WTC11 (cell line): ENCODE data around the gene CLEC20A. TPM values are rescaled to one million over a fixed set of nuclear protein-coding genes. Genes with fewer than 3 reads are reported as not detected.

Source experiments
- ATAC-seq: fragments of 200-7000 bp; cut with Tn5 transposase; 2 replicates; pipeline ENCODE4 v1.10.0; 2021; ENCODE audit warnings: mild to moderate bottlenecking, moderate library complexity
- CTCF ChIA-PET: fragments of 300-600 bp; sonication (Branson Sonifier 250); formaldehyde crosslinking; loops from one replicate; lab custom pipeline; 2021; ENCODE audit warnings: antibody characterized with exemption; lab: Charles Lee
- POLR2A ChIA-PET: fragments of 350-600 bp; sonication (Branson Sonifier 250); formaldehyde crosslinking; loops from one replicate; lab custom pipeline; 2021; ENCODE audit warnings: antibody characterized with exemption; lab: Charles Lee
- DNase-seq: peaks from one replicate; pipeline ENCODE4 v3.0.0; 2021; ENCODE audit warnings: low spot score
- H3K27ac Mint-ChIP-seq: 2 replicates; pipeline ENCODE4 v1.8.0; 2021; ENCODE audit warnings: mixed read lengths
- H3K27me3 Mint-ChIP-seq: 2 replicates; pipeline ENCODE4 v1.8.0; 2021; ENCODE audit warnings: low read depth, mild to moderate bottlenecking, moderate library complexity, mixed read lengths
- H3K36me3 Mint-ChIP-seq: 2 replicates; pipeline ENCODE4 v1.8.0; 2021; ENCODE audit warnings: mixed read lengths
- H3K4me1 Mint-ChIP-seq: 2 replicates; pipeline ENCODE4 v1.8.0; 2022; ENCODE audit warnings: mixed read lengths
- H3K4me3 Mint-ChIP-seq: 2 replicates; pipeline ENCODE4 v1.8.0; 2021; ENCODE audit warnings: mild to moderate bottlenecking, moderate library complexity, mixed read lengths
- H3K9me3 Mint-ChIP-seq: 2 replicates; pipeline ENCODE4 v1.8.0; 2021; ENCODE audit warnings: mixed read lengths
- AR ChIP-seq: fragments of 250-450 bp; sonication (Bioruptor Pico); IDR thresholded peaks from 2 replicates; pipeline ENCODE4 v1.9.0; 2021; ENCODE audit warnings: mild to moderate bottlenecking
- ATF6 ChIP-seq: sonication (generic); formaldehyde crosslinking; IDR thresholded peaks from 2 replicates; pipeline ENCODE4 v1.8.1; 2023; ENCODE audit warnings: mild to moderate bottlenecking, missing genetic modification reagents
- E2F1 ChIP-seq: sonication (generic); formaldehyde crosslinking; IDR thresholded peaks from 2 replicates; pipeline ENCODE4 v1.8.0; 2022; ENCODE audit warnings: mild to moderate bottlenecking, missing genetic modification reagents
- E2F5 ChIP-seq: sonication (generic); formaldehyde crosslinking; IDR thresholded peaks from 2 replicates; pipeline ENCODE4 v1.8.1; 2022; ENCODE audit warnings: mild to moderate bottlenecking, moderate library complexity, missing genetic modification reagents
- ERG ChIP-seq: fragments of 250-450 bp; sonication (Bioruptor Pico); IDR thresholded peaks from 2 replicates; pipeline ENCODE4 v1.8.0; 2021; ENCODE audit warnings: mild to moderate bottlenecking
- GRHL2 ChIP-seq: fragments of 250-450 bp; sonication (Bioruptor Pico); IDR thresholded peaks from 2 replicates; pipeline ENCODE4 v1.8.0; 2022; ENCODE audit warnings: mild to moderate bottlenecking, moderate library complexity; ENCODE audit not compliant: insufficient replicate concordance, severe bottlenecking
- IRF1 ChIP-seq: sonication (generic); formaldehyde crosslinking; IDR thresholded peaks from 2 replicates; pipeline ENCODE4 v1.8.0; 2023; ENCODE audit warnings: missing genetic modification reagents
- OVOL2 ChIP-seq: fragments of 250-450 bp; sonication (Bioruptor Pico); IDR thresholded peaks from 2 replicates; pipeline ENCODE4 v1.9.0; 2021; ENCODE audit warnings: mild to moderate bottlenecking, borderline replicate concordance
- SMAD3 ChIP-seq: sonication (generic); formaldehyde crosslinking; IDR thresholded peaks from 2 replicates; pipeline ENCODE4 v1.8.0; 2022; ENCODE audit warnings: missing genetic modification reagents, mild to moderate bottlenecking, borderline replicate concordance
- TP53 ChIP-seq: sonication (generic); formaldehyde crosslinking; IDR thresholded peaks from 2 replicates; pipeline ENCODE4 v1.8.1; 2023; ENCODE audit warnings: mild to moderate bottlenecking, missing genetic modification reagents
- ZNF219 ChIP-seq: sonication (generic); formaldehyde crosslinking; IDR thresholded peaks from 2 replicates; pipeline ENCODE4 v1.8.0; 2023; ENCODE audit warnings: missing genetic modification reagents, mild to moderate bottlenecking, borderline replicate concordance
- ZNF263 ChIP-seq: sonication (generic); formaldehyde crosslinking; IDR thresholded peaks from 2 replicates; pipeline ENCODE4 v1.8.1; 2022; ENCODE audit warnings: low read depth, mild to moderate bottlenecking, moderate library complexity, missing genetic modification reagents
- ZNF671 ChIP-seq: fragments of 250-450 bp; sonication (Bioruptor Pico); IDR thresholded peaks from 2 replicates; pipeline ENCODE4 v1.8.0; 2021; ENCODE audit warnings: mild to moderate bottlenecking
- ZSCAN18 ChIP-seq: fragments of 250-450 bp; sonication (Bioruptor Pico); IDR thresholded peaks from 2 replicates; pipeline ENCODE4 v2.1.2; 2022; ENCODE audit warnings: mild to moderate bottlenecking, moderate library complexity
- total RNA-seq: library from RNA; stranded (reverse); gene quantifications from 3 replicates; pipeline ENCODE4 v1.2.3, GENCODE V29; 2021

CLEC20A gene
- total RNA-seq, 1 experiment from 2014 or later, result not detected

- ChIA-PET CTCF (interaction anchor here (0.7 to 1.8 kb wide), 4 partner anchors 18 to 1534 kb away, joined by 3 to 8 read pairs (median 3); no protein-coding TSS in a partner anchor), POLR2A (no interaction called here)
- Mint-ChIP-seq H3K4me1 (peaks cover 7% of the 10 kb centered on the region), H3K27ac (no peak overlapping the region), H3K27me3 (no peaks in the 10 kb centered on the region; the same call in 1 of the 2 replicates), H3K36me3 (peaks cover 6% of the 10 kb centered on the region; the same call in 1 of the 2 replicates), H3K9me3 (no peaks in the 10 kb centered on the region), H3K4me3 (no peak overlapping the region)
- DNase-seq, result no peak
- TF ChIP-seq ZNF263 (CRISPR knock-in tag), result no peak
- no peak for TF ChIP-seq TP53 (CRISPR knock-in tag)
- no peak for TF ChIP-seq ZNF671 (CRISPR knock-in tag)
- TF ChIP-seq ZNF219 (CRISPR knock-in tag), result no peak
- TF ChIP-seq E2F5 (CRISPR knock-in tag), result no peak
- TF ChIP-seq ERG (CRISPR knock-in tag), result no peak
- no peak for TF ChIP-seq IRF1 (CRISPR knock-in tag)
- no peak for TF ChIP-seq ATF6 (CRISPR knock-in tag)
- no peak for TF ChIP-seq SMAD3 (CRISPR knock-in tag)
- TF ChIP-seq GRHL2 (CRISPR knock-in tag), result no peak
- TF ChIP-seq E2F1, result no peak
- TF ChIP-seq ZSCAN18 (CRISPR knock-in tag), result no peak
- no peak for TF ChIP-seq AR (CRISPR knock-in tag)
- no peak for TF ChIP-seq OVOL2
- ATAC-seq, result no peak; the same call in 1 of the 2 replicates
Measured at GRCh38 chr1:178483251-178483957, 13.4 kb downstream of the CLEC20A start.
